ENCODE results near the gene CYB5D1.
A peak's percentile ranks its signal among the peaks of the same experiment; 100 is the strongest.

Gene CYB5D1

DNA sequence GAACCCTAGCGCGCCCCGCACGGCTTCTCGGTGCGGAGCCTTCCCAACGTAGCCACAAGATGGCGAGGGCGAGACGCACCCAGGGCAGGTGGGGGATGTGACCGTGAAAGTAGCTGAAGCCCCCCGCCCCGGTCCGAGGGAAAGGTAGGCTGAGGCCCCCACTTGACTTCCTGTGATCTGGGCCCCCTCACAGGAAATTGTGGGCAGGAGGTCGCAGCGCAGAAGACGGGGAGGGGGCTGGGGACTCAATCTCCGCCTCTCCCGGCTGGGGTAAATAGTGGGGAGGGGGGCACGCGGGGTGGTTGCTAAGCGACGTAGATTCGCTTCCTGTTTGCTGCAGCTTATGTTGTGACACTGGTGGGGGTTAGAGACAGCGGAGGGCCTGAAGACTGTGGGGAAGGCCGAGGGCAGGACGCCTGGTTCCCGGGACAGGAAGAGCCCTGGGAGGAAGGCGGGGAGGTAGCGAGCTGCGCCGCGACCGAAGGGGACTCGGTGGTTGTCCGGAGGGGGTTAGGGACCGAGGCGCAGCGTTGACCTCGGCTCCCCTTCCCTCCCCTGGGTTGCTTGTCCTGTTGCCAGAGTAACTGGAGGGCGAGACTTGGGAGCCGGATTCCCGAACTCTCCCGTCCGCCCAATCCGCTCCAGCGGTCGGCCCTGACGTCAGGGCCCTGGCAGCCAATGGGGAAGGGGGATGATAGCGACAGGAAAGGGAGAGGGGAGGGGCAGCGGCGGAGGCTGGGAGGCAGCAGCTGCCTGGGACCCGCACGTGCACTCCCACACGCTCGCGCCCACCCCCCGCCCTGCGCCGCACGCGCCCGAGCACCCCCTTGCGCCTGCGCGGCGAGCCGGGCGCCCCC lies 22.6 kb upstream of the CYB5D1 start:
- H3K4me1 Mint-ChIP-seq = peaks cover 40% of the 10 kb centered on the region
- H3K9me3 Mint-ChIP-seq = no peaks in the 10 kb centered on the region
- peaks cover 3% of the 10 kb centered on the region for H3K36me3 Mint-ChIP-seq (ENCODE audit: low read depth)
- peak overlapping the region; percentile 89 to 97 (median 94) for H3K4me3 Mint-ChIP-seq
- peaks cover 23% of the 10 kb centered on the region for H3K27me3 Mint-ChIP-seq (ENCODE audit: low read depth)
- TF ChIP-seq, protein P1, sequence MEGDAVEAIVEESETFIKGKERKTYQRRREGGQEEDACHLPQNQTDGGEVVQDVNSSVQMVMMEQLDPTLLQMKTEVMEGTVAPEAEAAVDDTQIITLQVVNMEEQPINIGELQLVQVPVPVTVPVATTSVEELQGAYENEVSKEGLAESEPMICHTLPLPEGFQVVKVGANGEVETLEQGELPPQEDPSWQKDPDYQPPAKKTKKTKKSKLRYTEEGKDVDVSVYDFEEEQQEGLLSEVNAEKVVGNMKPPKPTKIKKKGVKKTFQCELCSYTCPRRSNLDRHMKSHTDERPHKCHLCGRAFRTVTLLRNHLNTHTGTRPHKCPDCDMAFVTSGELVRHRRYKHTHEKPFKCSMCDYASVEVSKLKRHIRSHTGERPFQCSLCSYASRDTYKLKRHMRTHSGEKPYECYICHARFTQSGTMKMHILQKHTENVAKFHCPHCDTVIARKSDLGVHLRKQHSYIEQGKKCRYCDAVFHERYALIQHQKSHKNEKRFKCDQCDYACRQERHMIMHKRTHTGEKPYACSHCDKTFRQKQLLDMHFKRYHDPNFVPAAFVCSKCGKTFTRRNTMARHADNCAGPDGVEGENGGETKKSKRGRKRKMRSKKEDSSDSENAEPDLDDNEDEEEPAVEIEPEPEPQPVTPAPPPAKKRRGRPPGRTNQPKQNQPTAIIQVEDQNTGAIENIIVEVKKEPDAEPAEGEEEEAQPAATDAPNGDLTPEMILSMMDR (IDR thresholded peaks at IDR 0.05; ENCODE audit: unreplicated experiment in 3 of 3) = peak; percentile 77 to 80 (median 78)
- peak overlapping the region; percentile 74 to 99 (median 95) for H3K27ac Mint-ChIP-seq

DNA sequence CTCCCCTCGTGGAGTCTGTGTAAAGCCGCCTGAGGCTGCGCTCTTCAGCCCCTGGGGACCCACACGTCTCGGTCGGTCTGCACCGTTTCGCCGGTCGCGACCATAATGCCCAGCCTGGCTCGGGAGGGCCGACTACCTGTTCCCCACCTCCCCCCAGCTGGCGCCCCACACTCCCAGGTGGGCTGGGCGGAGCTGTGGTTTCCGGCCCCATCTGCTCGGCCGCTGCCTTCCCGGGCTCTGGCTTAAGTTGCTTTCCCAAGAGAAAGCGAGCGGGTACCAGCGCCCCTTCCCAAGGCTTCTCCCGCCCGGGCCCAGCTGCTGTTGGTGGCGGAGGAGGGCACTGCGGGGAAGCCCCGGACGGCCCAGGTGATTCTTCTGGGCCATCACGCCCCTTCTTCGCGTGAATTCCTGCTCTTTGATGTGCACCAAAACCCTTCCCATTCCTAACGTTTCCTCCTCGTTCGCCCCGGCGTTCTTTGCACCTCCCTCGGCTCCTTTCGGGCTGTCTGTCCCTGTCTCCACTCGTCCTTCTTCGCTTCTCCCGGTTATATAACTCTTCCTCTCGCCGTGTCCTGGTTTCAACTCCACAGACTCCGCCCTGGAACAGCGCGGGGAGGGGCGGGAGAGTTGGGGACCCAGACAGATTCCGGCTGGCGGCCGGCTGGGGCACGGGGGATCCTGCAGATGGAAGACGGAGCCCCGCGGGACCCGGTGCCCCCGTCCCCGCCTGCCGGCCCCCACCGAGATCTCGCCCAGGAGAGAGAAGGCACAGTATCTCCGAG lies 21.8 kb upstream of the CYB5D1 start:
- Mint-ChIP-seq H3K4me3 (peak overlapping the region; percentile 94 to 97 (median 96)), H3K9me3 (no peaks in the 10 kb centered on the region), H3K27me3 (ENCODE audit: low read depth) (peaks cover 14% of the 10 kb centered on the region), H3K27ac (peak overlapping the region; percentile 79 to 99 (median 91)), H3K36me3 (ENCODE audit: low read depth) (peaks cover 10% of the 10 kb centered on the region), H3K4me1 (peaks cover 48% of the 10 kb centered on the region)
- TF ChIP-seq, protein P1 (IDR thresholded peaks at IDR 0.05; ENCODE audit: unreplicated experiment in 3 of 3) = no peak

DNA sequence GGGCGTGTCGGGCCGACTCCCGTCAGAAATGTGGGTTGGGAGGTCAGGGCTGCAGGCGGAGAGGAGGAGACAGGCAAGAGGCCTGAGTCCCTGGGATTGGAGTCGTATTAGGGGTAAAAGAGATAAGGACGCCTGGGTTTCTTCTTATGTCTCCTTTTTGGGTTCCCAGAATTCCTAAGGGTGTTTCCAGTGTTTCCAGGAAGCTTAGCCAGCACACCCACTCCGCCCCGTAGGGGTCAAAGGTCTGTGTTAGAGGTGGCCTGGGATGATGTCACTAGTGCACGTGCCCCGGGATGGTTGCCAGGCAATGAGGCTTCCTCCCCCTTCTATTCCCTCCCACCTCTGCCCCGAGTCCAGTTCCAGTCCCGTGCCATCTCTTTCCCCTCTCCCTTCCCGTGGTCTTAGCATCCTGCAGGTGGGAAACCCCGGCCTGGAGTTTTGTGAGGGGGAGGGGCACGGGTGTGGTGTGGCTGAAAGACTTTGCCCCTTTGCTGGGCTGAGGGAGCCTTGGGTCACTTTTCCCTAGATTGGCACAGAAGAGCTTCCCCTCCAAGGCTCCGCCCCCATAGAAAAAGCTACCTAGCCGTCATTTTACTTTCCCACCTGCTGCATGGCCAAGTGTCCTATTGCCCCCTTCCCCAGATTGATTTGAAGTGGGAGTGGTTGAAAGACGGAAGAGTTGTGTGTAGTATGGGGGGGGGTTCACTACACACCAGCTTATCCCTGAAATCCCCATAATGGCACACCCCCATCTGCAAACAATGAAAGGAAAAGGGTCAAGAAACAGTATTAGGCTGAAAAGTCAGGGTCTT lies 21.0 kb upstream of the CYB5D1 start:
- H3K9me3 Mint-ChIP-seq = no peaks in the 10 kb centered on the region
- TF ChIP-seq, protein P1 (IDR thresholded peaks at IDR 0.05; ENCODE audit: unreplicated experiment in 3 of 3) = no peak
- H3K36me3 Mint-ChIP-seq (ENCODE audit: low read depth) = peaks cover 10% of the 10 kb centered on the region
- peaks cover 8% of the 10 kb centered on the region for H3K27me3 Mint-ChIP-seq (ENCODE audit: low read depth)
- peak overlapping the region; percentile 94 to 97 (median 96) for H3K4me3 Mint-ChIP-seq
- H3K4me1 Mint-ChIP-seq = peaks cover 54% of the 10 kb centered on the region
- peak overlapping the region; percentile 79 to 99 (median 91) for H3K27ac Mint-ChIP-seq

DNA sequence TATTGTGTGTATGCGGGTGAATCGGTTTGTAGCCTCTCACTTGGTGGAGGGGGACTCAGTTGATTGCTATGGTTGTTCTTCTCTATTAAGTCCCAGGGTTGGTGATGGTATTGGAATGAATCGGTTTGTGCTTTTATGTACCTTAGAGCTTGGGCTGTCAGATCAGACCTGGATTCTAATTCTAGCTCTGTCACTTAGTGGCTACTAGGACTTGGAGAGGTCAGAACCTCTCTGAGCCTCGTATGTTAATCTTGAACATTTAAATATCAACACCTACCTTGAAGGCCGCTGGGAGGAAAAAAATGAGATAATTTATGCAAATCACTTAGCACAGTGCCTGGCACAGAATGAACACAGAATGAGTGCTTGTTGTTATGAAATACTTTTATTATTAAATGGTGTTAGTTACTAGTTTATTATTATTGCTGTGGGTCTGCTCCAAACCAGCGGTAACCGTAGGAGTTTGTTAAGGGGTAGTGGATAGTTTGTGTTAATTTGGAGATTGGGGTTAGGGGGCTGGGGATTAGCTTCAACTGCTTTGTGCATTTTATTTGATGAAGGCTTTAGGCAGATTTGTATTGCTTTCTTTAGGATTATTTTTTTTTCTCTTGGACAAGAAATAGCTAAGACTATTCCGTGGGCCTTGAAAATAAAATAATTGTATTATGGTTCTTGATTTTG lies 20.3 kb upstream of the CYB5D1 start:
- H3K9me3 Mint-ChIP-seq = no peaks in the 10 kb centered on the region
- H3K36me3 Mint-ChIP-seq (ENCODE audit: low read depth) = peaks cover 10% of the 10 kb centered on the region

More for the DNA sequence above, 20.3 kb upstream of the CYB5D1 start:
- H3K4me1 Mint-ChIP-seq = peaks cover 58% of the 10 kb centered on the region
- H3K4me3 Mint-ChIP-seq = peak overlapping the region; percentile 94 to 97 (median 96)
- H3K27me3 Mint-ChIP-seq (ENCODE audit: low read depth) = peaks cover 4% of the 10 kb centered on the region
- TF ChIP-seq, protein P1 (IDR thresholded peaks at IDR 0.05; ENCODE audit: unreplicated experiment in 3 of 3) = no peak
- peak overlapping the region; percentile 79 to 99 (median 91) for H3K27ac Mint-ChIP-seq
